Endothelial cell of umbilical vein (primary cell): ENCODE measurements around the gene G3BP1. TPM values are rescaled to one million over a fixed set of nuclear protein-coding genes. Genes with fewer than 3 reads are reported as not detected.

Experiments
- BruUV-seq: library from RNA; stranded (reverse); fragments of 400-500 nt; replicated peaks from 2 replicates; lab custom pipeline; 2021; lab: Mats Ljungman, UMichigan
- CTCF ChIA-PET: fragments of 300-600, 350-600 bp; sonication (Branson Sonifier 250); formaldehyde crosslinking; loops from one replicate; lab custom pipeline; 2021; ENCODE audit warnings: antibody characterized with exemption, inconsistent platforms; lab: Charles Lee
- POLR2A ChIA-PET: fragments of 300-600, 350-600 bp; sonication (Branson Sonifier 250); formaldehyde crosslinking; loops from one replicate; lab custom pipeline; 2021; ENCODE audit warnings: antibody characterized with exemption, inconsistent platforms; lab: Charles Lee
- DNase-seq: peaks from one replicate; pipeline ENCODE4 v3.0.0-alpha.2; 2011; ENCODE audit warnings: low read depth, low spot score
- FAIRE-seq: peaks from 2 replicates; lab custom pipeline; 2011; peaks lifted over from hg19 to GRCh38; lab: Jason Lieb, UNC
- H2AFZ ChIP-seq: 2 replicates; pipeline ENCODE4 v1.6.0; 2012; ENCODE audit warnings: low read depth, low read length, control low read depth, inconsistent platforms
- H3K27ac ChIP-seq: 2 replicates; pipeline ENCODE4 v1.5.1; 2011; ENCODE audit warnings: low read depth, mild to moderate bottlenecking, control low read depth, low read length, moderate library complexity; ENCODE audit not compliant: insufficient read depth
- H3K27me3 ChIP-seq, 2 experiments: 2 replicates each; pipeline versions ENCODE4 v1.6.0 to v1.6.1; 2011; ENCODE audit warnings: low read length in 2 of 2, mixed read lengths in 1 of 2; ENCODE audit not compliant: control insufficient read depth in 2 of 2, insufficient read depth in 2 of 2
- H3K36me3 ChIP-seq, 2 experiments: 2 replicates in 1 of 2; 3 replicates in 1 of 2; pipeline ENCODE4 v1.5.1; 2011; ENCODE audit warnings: low read length in 2 of 2, mild to moderate bottlenecking in 1 of 2, moderate library complexity in 1 of 2; ENCODE audit not compliant: control insufficient read depth in 2 of 2, insufficient read depth in 2 of 2; ENCODE audit errors: extremely low read depth in 1 of 2
- H3K4me1 ChIP-seq: 3 replicates; pipeline ENCODE4 v1.5.1; 2011; ENCODE audit warnings: mild to moderate bottlenecking, low read length; ENCODE audit not compliant: control insufficient read depth, insufficient read depth; ENCODE audit errors: extremely low read depth
- H3K4me2 ChIP-seq: 2 replicates; pipeline ENCODE4 v1.6.1; 2011; ENCODE audit warnings: low read length, control low read depth, mixed read lengths; ENCODE audit not compliant: insufficient read depth
- H3K4me3 ChIP-seq, 3 experiments: fragments of 200-600 bp in 1 of 3; sonication (generic), shearing (Covaris generic) in 1 of 3; replicated peaks in 1 of 3; 2 replicates each; pipeline ENCODE4 v1.5.1; 2011 to 2016; ENCODE audit warnings: control low read depth in 3 of 3, low read length in 3 of 3, mild to moderate bottlenecking in 2 of 3, inconsistent platforms in 1 of 3, low read depth in 1 of 3, moderate library complexity in 1 of 3; ENCODE audit not compliant: insufficient read depth in 1 of 3
- H3K79me2 ChIP-seq: 2 replicates; pipeline ENCODE4 v1.6.0; 2012; ENCODE audit warnings: low read length, inconsistent platforms; ENCODE audit not compliant: control insufficient read depth, insufficient read depth
- H3K9ac ChIP-seq: replicated peaks from 2 replicates; pipeline ENCODE3; 2011; ENCODE audit warnings: low read length, control low read depth; ENCODE audit not compliant: insufficient read depth; ENCODE audit errors: extremely low read depth
- H3K9me1 ChIP-seq: replicated peaks from 3 replicates; pipeline ENCODE4 v1.6.0; 2011; ENCODE audit warnings: mild to moderate bottlenecking, low read length; ENCODE audit not compliant: control insufficient read depth, insufficient read depth; ENCODE audit errors: extremely low read depth
- H3K9me3 ChIP-seq: replicated peaks from 2 replicates; pipeline ENCODE4 v1.5.1; 2012; ENCODE audit warnings: low read length, inconsistent platforms; ENCODE audit not compliant: control insufficient read depth, insufficient read depth
- H4K20me1 ChIP-seq: replicated peaks from 2 replicates; pipeline ENCODE3; 2011; ENCODE audit warnings: mild to moderate bottlenecking, low read length; ENCODE audit not compliant: control insufficient read depth, insufficient read depth; ENCODE audit errors: extremely low read depth
- EZH2 ChIP-seq: IDR thresholded peaks from 2 replicates; pipeline ENCODE4 v1.6.1; 2012; ENCODE audit warnings: borderline replicate concordance, low read depth, mild to moderate bottlenecking, moderate library complexity, low read length, inconsistent platforms; ENCODE audit not compliant: severe bottlenecking
- FOS ChIP-seq: IDR thresholded peaks from 2 replicates; pipeline ENCODE4 v1.6.1; 2011; ENCODE audit warnings: mild to moderate bottlenecking, low read length, moderate library complexity, borderline replicate concordance; ENCODE audit not compliant: insufficient read depth
- GATA2 ChIP-seq: IDR thresholded peaks from 2 replicates; pipeline ENCODE4 v1.7.0; 2011; ENCODE audit warnings: low read depth, mild to moderate bottlenecking, moderate library complexity, mixed read lengths, low read length; ENCODE audit not compliant: insufficient read length, insufficient read depth
- JUN ChIP-seq: IDR thresholded peaks from 2 replicates; pipeline ENCODE4 v1.6.1; 2011; ENCODE audit warnings: borderline replicate concordance, low read depth; ENCODE audit not compliant: insufficient read length, insufficient read depth
- MYC ChIP-seq: IDR thresholded peaks from one replicate; pipeline ENCODE4 v1.6.1; 2011; ENCODE audit warnings: mild to moderate bottlenecking, low read depth, low read length
- POLR2A ChIP-seq: IDR thresholded peaks from 2 replicates; pipeline ENCODE4 v1.6.1; 2012; ENCODE audit warnings: low read depth, mild to moderate bottlenecking, control low read depth, low read length
- POLR2AphosphoS5 ChIP-seq: IDR thresholded peaks from 2 replicates; pipeline ENCODE4 v1.6.1; 2012; ENCODE audit warnings: low read depth, mild to moderate bottlenecking, control low read depth, low read length, moderate library complexity; ENCODE audit not compliant: insufficient read depth
- dilution Hi-C: fragments of 300-500 bp; cut with MboI; formaldehyde crosslinking; loops from one replicate; pipeline ENCODE4 v1.15.0; 2019; ENCODE audit warnings: low sequenced_read_pairs; ENCODE audit not compliant: extremely low pct_ligation_motif_present
- intact Hi-C: fragments of 100-400 bp; cut with micrococcal nuclease; formaldehyde crosslinking; loops from one replicate; pipeline ENCODE4 v1.10.0; 2022
- polyA plus RNA-seq, 4 experiments: library from polyadenylated mRNA; depleted of rRNA in 3 of 4; stranded (reverse) in 3 of 4; unstranded in 1 of 4; fragments of >200 nt; gene quantifications; 2 replicates each; pipeline versions ENCODE4 v1.2.1 to v1.2.3, GENCODE V29; 2011 to 2012; ENCODE audit warnings: missing spikeins in 1 of 4
- total RNA-seq: library from RNA; stranded (reverse); gene quantifications from 2 replicates; pipeline ENCODE4 v1.2.3, GENCODE V29; 2021
- TF ChIP-seq, protein P1 (sequence below): IDR thresholded peaks from 2 replicates; pipeline ENCODE4 v1.6.1; 2011; ENCODE audit not compliant: insufficient read depth, insufficient read length
- TF ChIP-seq, protein P2 (sequence below), 2 donors: IDR thresholded peaks; 1 replicate in 1 of 2; 2 replicates in 1 of 2; pipeline ENCODE4 v1.5.1; 2011; ENCODE audit warnings: low read length in 2 of 2, mild to moderate bottlenecking in 2 of 2, moderate library complexity in 2 of 2, control low read depth in 1 of 2, inconsistent platforms in 1 of 2, low read depth in 1 of 2; ENCODE audit not compliant: insufficient read depth in 1 of 2; ENCODE audit errors: extremely low read depth in 1 of 2

G3BP1 gene
- total and polyA plus RNA-seq, 2 donors (not counting 3 experiments of a cell fraction or from before 2014, with no cell fraction given): 50.5 to 262 TPM

DNA sequence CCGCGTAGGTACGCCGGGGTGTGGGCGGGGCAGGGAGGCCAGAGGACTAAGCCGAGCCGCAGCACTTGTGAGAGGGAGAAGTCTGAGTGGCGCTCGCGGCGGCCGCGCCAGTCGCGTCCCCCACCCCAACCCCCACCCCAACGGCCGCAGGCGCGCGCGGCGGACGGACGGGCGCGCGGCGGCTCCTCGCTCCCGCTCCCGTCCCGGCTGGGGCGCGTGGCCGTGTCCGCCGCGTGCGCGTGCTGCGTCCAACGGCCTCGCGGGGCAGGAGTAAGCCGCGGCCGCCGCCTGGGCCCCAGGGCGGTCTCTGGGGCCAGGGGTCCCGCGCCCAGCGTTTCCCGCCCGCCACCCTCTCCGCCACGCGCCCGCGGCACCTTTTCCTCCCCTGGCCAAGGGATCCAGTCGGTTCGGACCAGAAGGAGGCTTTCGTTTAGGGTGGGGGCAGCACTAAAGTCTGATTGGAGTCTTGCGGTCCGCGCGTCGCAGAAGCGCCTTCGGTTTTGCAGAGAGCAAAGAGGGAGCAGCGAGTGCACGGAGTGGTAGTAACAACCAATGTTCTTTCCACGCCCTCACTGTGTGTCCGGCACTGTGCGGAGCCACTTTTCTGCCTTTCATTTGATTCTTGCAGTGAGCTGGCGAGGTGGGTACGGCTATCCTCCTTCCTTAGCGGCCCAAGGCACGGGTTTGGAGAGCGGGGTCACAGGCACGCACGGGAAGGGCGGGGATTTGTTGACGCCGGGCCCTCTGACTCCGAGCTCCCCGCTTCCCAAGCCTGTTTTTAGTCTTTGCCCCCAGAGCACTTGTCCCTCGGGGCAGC lies 483 bp downstream of the G3BP1 start:
- dilution Hi-C loops (no loop called here), intact Hi-C loops (loop anchor here (10.0 kb wide), 1 partner anchor 517 kb away; the partner anchor contains the start of gene GM2A)
- Histone ChIP-seq H3K9ac (peak overlapping the region; percentile 78), H3K9me1 (no peaks in the 10 kb centered on the region), H2AFZ (no peak overlapping the region), H3K27ac (peak overlapping the region; percentile 21), H3K27me3 (no peaks in the 10 kb centered on the region), H3K4me2 (peak overlapping the region; percentile 97), H3K36me3 (no peaks in the 10 kb centered on the region), H3K4me3 (peak overlapping the region; percentile 62 to 85 (median 65)), H3K9me3 (no peaks in the 10 kb centered on the region), H3K79me2 (peaks cover 52% of the 10 kb centered on the region), H4K20me1 (peaks cover 17% of the 10 kb centered on the region), H3K4me1 (peaks cover 32% of the 10 kb centered on the region)
- DNase-seq (peak; percentile 50), FAIRE-seq (peak; percentile 38)
- POLR2A ChIA-PET: interaction anchor here (0.6 to 2.0 kb wide), 10 partner anchors 9 to 113 kb away, joined by 3 to 12 read pairs (median 6); partner anchors contain the start of gene ATOX1
- CTCF ChIA-PET: interaction anchor here (0.8 to 3.0 kb wide), 7 partner anchors 8 to 120 kb away, joined by 3 to 25 read pairs (median 7); partner anchors contain the start of gene ATOX1
- TF ChIP-seq MYC: no peak
- TF ChIP-seq EZH2: no peak
- no peak for TF ChIP-seq FOS
- TF ChIP-seq, protein P1, sequence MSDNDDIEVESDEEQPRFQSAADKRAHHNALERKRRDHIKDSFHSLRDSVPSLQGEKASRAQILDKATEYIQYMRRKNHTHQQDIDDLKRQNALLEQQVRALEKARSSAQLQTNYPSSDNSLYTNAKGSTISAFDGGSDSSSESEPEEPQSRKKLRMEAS: no peak
- TF ChIP-seq POLR2AphosphoS5: no peak
- TF ChIP-seq GATA2: no peak
- TF ChIP-seq JUN: no peak
- no peak for TF ChIP-seq POLR2A
- TF ChIP-seq, protein P2, sequence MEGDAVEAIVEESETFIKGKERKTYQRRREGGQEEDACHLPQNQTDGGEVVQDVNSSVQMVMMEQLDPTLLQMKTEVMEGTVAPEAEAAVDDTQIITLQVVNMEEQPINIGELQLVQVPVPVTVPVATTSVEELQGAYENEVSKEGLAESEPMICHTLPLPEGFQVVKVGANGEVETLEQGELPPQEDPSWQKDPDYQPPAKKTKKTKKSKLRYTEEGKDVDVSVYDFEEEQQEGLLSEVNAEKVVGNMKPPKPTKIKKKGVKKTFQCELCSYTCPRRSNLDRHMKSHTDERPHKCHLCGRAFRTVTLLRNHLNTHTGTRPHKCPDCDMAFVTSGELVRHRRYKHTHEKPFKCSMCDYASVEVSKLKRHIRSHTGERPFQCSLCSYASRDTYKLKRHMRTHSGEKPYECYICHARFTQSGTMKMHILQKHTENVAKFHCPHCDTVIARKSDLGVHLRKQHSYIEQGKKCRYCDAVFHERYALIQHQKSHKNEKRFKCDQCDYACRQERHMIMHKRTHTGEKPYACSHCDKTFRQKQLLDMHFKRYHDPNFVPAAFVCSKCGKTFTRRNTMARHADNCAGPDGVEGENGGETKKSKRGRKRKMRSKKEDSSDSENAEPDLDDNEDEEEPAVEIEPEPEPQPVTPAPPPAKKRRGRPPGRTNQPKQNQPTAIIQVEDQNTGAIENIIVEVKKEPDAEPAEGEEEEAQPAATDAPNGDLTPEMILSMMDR (IDR thresholded peaks at IDR 0.05; ENCODE audit: extremely low read depth in 1 of 2, insufficient read depth in 1 of 2, low read depth in 1 of 2, low read length in 2 of 2): no peak
- BruUV-seq: no TSS peak
